Eye (tissue), 1 donor: Measurements from ENCODE around the gene PET117.
"Not testable (repeated sequence)": the region's sequence is repeated elsewhere in the genome, so short reads cannot be mapped to it uniquely, and the experiment has no call there.

ENCODE experiments used
- DNase-seq: peaks from one replicate; pipeline ENCODE4 v3.0.0-alpha.2; 2015

Gene PET117

DNA sequence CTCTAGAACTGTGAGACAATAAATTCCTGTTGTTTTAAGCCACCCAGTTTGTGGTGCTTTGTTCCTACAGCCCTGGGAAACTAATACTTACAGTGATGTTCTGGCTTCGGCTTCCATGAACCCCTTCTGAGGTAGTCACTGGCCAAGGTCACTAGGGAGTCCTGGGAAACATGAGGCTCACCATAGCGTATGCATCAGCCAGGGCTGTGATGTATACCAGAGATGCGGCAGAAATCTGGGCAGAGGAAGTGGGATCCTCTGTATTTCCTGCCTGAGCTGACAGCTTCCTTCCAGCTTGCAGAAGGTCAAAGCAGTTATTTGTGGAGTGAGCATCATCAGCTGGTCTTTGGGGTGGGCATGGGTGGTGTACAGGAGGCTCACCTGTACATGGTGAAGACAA, 27.9 kb downstream of the PET117 start:
- DNase-seq, result no peak

DNA sequence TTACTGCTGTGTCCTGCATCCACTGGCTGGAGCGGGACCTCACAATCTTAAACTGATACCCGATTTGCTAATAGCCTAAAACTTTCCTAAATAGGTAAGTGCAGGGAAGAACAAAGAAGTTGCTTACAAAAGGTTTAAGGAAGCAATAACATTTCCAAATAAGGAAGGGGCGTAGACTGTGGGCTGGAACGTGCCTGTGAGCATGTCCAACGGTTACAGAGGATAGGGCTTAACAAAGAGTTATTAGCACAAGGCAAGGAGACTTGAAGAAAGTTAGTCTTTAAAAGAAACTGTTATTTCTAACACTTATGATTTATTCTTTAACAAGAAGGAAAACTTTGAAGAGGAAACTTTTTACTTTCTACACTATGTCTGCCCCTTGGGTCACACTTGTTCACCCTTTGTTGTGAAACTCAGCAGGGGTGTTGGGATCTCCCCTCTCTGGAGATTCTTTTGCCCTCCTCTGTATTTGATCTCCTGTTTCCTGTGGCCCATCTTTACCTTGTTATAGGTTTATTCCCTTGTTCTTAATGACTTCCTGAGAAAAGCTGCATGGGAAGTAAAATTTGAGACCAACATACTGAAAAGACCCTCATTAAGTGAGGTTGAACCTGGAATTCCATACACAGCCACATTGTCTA, 28.7 kb downstream of the PET117 start:
- no peak for DNase-seq

DNA sequence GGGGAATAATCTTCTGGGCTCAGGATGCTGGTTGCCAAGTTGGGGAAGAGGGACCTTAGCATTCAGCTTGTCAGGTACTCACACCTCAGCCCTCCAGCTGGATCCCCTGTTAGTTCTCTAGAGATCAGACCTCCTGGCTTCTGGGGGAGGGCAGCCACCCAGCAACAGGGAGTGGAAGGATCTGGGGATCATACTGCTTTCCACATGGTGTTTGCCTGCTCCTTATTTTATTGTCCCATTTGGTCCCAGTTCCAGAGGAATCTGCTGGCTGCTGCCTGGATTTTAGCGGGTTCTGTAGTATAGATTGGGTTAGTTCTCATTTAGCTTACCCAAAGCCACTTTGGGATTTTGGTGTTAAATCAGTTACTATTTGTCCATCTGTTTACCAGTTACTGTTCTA, 29.3 kb downstream of the PET117 start:
- no peak for DNase-seq

DNA sequence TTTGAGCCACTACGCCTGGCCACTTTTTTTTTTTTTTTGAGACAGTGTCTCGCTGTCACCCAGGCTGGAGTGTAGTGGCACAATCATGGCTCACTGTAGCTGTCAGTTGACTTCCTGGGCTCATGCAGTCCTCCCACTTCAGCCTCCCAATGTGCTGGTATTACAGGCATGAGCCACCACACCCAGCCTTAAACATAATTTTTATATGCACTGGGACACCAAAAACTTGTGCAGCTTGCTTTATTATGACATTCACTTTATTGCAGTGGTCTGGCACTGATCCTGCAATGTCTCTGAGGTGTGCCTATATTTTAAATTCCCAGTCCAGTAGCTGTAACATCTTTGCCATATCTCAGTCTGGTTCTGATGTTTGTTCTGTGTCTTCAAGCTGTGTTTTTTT, 34.7 kb downstream of the PET117 start:
- no peak for DNase-seq

DNA sequence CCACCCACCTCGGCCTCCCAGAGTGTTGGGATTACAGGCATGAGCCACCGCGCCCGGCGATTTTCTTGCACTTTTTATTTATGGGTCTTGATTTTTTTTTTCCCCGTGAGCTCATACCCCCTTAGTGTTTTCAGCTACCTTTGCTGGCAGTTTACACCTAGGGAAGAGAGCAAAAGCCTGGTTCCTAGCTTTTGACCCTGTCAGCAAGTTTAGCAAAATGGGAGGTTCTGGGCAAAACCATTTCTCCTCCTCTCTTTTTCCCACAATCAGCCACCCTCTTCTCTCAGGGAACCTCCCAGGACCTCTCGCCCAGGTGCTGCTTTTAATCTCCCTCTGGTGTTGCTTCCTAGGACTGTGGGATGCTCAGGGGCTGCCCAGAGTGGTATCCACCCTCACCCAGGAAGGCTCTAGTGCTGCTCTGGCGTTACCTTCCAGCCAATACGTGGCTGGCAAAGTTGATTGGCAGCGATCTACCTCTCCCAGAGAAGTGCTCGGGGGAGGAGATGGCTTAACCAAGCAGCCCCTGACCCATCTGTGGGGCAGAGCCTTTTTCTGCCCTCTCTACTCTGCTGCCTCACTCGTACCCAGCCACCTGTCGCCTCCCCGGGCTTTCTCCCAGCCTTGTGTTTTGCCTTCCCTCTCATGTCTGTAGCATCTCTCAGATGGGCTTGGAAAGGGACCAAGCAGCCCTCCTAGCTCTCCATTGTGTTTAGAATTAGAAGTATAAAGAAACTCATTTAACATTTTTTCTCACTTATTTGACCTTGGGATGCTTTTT, 37.4 kb downstream of the PET117 start:
- DNase-seq, result no peak

DNA sequence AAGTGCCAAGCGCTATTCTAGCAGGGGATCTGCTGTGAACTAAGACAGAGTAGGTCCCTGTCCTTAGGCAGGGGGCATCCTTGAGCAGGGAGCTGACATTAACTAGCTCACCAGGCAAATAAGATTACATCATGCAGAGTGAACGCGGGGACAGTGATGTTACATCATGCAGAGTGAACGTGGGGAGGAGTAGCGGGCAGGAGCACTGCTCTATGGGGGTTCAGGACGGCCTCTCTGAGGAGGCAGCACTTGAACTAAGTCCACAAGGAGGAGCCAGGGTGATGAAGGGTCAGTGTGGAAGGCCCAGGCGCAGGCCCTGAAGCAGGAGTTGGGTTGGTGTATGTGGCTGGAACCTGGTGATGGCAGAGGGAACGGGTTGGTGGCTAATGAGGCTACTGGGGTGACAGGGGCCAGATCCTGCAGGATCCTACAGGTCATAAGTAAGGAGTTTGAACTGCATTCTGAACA, 38.7 kb downstream of the PET117 start:
- DNase-seq, result no peak

DNA sequence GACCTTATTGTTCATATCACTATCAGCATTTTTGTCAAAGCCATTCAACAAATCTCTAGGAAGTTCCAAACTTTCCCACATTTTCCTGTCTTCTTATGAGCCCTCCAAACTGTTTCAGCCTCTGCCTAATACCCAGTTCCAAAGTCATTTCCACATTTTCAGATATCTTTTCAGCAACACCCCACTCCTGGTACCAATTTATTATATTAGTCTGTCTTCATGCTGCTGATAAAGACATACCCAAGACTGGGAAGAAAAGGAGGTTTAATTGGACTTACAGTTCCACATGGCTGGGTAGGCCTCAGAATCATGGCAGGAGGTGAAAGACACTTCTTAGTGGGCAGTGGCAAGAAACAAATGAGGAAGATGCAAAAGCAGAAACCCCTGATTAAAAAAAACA, 42.7 kb downstream of the PET117 start:
- not testable (repeated sequence) for DNase-seq

DNA sequence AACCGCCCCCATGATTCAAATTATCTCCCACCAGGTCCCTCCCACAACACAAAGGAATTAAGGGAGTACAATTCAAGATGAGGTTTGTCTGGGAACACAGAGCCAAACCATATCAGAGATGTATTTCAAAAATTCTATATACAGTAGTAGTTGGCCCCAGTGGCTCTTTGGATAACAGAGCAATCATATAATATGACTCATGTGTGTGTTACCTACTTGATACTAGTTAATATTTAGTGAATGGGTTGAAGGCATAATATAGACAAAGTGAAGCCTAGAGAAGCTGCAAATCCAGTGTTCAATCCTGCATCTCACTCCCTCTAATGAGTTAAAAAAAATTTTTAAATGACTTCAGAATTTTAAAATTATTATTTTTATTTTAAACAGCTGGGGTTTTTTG, 43.2 kb downstream of the PET117 start:
- no peak for DNase-seq

DNA sequence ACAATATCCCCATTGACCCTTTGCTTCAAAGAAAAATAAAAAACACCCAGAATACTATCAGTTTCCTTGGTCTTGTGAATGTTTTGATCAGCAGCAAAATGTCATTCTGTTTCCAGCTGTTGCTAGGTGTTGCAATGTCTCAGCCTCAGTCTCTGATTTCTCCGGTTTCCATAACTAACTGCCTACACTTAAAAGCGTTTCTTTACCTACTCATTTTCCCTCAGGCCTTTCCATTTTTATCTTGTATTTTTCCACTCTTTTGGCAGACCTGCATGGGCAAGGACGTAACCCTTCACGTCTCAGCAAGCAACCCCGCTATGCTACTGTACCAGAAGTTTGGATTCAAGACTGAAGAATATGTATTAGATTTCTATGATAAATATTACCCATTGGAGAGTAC, 49.4 kb downstream of the PET117 start:
- DNase-seq, result peak; percentile 11

DNA sequence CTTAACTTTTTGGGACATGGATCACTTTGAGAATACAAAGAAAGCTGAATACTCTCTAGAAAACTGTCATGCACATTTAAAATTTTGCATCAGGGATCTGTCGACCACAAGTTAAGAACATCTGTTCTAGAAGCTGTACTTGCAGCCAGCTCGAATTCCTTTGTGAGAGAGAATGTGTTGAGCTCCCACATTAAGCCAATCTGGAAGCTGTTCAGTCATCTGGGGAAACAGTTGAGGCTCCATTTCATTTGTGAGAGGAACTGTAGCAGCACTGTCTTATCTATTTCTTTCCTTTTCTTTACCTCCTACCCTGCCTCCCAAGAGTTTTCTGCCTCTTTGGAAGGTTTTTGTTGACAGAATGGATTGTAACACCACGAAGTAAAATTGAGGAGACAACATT, 50.8 kb downstream of the PET117 start:
- peak; percentile 46 for DNase-seq

DNA sequence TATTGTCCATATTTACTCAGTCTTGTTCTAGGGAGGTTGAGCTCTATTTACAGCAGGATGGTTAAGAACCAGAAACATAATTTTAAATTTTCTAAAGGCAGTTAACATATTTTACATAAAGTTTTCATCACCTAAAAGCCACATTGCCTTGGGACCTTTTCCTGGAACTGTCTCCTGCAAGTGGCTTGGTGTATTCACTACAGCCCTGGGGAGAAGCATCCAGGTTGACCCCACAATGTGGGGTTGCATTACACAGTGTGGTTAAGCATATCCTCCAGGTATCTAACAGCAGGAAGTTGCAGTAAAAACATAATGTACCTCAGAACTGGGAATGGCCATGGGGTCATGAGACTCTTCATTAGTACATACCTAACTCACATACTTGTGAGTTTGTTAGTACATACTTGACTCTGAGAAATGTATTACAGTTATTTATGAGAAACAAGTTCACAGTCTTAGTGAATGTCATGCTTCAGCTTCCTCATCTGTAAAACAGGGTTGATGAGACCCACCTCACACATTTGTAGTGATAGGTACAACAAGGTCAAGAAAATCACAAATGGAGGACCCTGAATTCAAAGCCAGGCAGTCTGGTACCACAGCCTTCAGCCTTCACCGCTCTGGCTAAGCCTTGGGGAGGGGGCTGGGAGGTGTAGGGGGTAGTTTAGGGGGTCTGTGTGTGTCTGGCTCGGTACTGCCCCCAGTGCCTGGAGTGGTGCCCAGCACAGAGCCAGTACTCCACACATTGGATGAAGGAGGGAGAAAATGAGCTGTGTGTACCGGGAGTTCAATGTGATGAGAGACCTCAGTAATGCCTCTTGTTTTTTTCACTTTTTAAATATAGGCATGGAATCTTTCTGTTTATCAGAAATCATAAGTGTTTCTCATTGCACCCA, 52.9 kb downstream of the PET117 start:
- DNase-seq, result no peak

DNA sequence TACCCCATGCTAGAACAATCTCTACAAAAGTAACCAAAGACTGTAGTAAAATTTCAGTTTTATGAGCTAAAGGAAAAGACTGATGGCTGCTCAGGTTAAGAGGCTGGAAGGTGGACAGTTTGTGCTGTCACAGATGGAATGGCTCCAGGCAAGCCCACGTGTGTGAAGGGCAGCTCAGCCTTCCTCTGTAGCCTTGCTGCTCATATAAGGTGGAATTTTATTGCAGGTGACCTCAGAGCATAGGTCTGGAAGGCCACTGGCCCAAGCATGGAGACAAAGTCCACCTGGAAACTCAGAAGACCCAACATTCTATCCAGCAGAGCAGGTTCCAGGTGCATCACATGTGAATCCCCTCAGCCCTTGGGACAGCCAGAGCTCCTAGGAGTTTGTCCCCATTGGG, 53.6 kb downstream of the PET117 start:
- DNase-seq, result no peak
